HepG2 (cell line): Measurements from ENCODE around the gene EIF5A. TPM values are rescaled to one million over a fixed set of nuclear protein-coding genes. Genes with fewer than 3 reads are reported as not detected.

Experiments used
- CHD4 ChIP-seq: fragments of 200-600 bp; sonication (generic); IDR thresholded peaks from 2 replicates; pipeline ENCODE4 v1.7.0; 2017; ENCODE audit warnings: mild to moderate bottlenecking, low read length, borderline replicate concordance
- KAT2B ChIP-seq: fragments of 150-350 bp; IDR thresholded peaks from 2 replicates; pipeline ENCODE4 v1.6.1; 2014; ENCODE audit warnings: low read depth, low read length, borderline replicate concordance
- ZNF296 ChIP-seq: sonication (generic); formaldehyde crosslinking; conservative IDR thresholded peaks from 2 replicates; pipeline ENCODE4 v1.5.0; 2020; ENCODE audit warnings: mild to moderate bottlenecking, missing genetic modification reagents
- ZNF335 ChIP-seq: sonication (generic); formaldehyde crosslinking; IDR thresholded peaks from 2 replicates; pipeline ENCODE4 v1.4.0; 2020; ENCODE audit warnings: missing genetic modification reagents
- ZNF496 ChIP-seq: sonication (generic); formaldehyde crosslinking; IDR thresholded peaks from 2 replicates; pipeline ENCODE4 v1.8.1; 2023; ENCODE audit warnings: mild to moderate bottlenecking, moderate library complexity, missing genetic modification reagents; ENCODE audit not compliant: insufficient replicate concordance
- ZNF619 ChIP-seq: sonication (generic); formaldehyde crosslinking; IDR thresholded peaks from 2 replicates; pipeline ENCODE4 v1.4.0; 2020; ENCODE audit warnings: mild to moderate bottlenecking, missing genetic modification reagents
- polyA plus RNA-seq, 8 experiments: library from polyadenylated mRNA; depleted of rRNA in 3 of 8; stranded (reverse) in 7 of 8; unstranded in 1 of 8; fragments of >200 nt; fragmentation: Illumina TruSeq in 4 of 8; extraction: Trizol in 4 of 8; gene quantifications; 2 replicates each; pipeline versions ENCODE4 v1.2.1 to v1.2.3, GENCODE V29; 2011 to 2016; ENCODE audit warnings: low read depth in 4 of 8, missing spikeins in 1 of 8, mixed read lengths in 1 of 8; ENCODE audit not compliant: insufficient read depth in 1 of 8
- total RNA-seq, 5 experiments: library from RNA; depleted of rRNA; stranded (reverse); fragments of >200 nt; fragmentation: Illumina TruSeq; extraction: Trizol; gene quantifications; 2 replicates each; pipeline ENCODE4 v1.2.3, GENCODE V29; 2016; ENCODE audit warnings: low read depth in 1 of 5
- TF ChIP-seq, protein P1 (sequence below): sonication (generic); formaldehyde crosslinking; IDR thresholded peaks from 2 replicates; pipeline ENCODE4 v1.4.0; 2020; ENCODE audit warnings: mild to moderate bottlenecking, missing genetic modification reagents
- TF ChIP-seq, protein P2 (sequence below): sonication (generic); formaldehyde crosslinking; IDR thresholded peaks from 2 replicates; pipeline ENCODE4 v1.4.0; 2020; ENCODE audit warnings: missing genetic modification reagents
- TF ChIP-seq, protein P3 (sequence below): sonication (generic); formaldehyde crosslinking; IDR thresholded peaks from 2 replicates; pipeline ENCODE4 v1.4.0; 2020; ENCODE audit warnings: mild to moderate bottlenecking, missing genetic modification reagents
- TF ChIP-seq, protein P4 (sequence below): sonication (generic); formaldehyde crosslinking; IDR thresholded peaks from 2 replicates; pipeline ENCODE4 v1.5.1; 2020; ENCODE audit warnings: missing genetic modification reagents, mild to moderate bottlenecking, borderline replicate concordance

The EIF5A gene
- total and polyA plus RNA-seq, 2 of the 13 experiments (the other 11 are each of a cell fraction or from before 2014, with no cell fraction given), result 319 to 337 TPM

DNA sequence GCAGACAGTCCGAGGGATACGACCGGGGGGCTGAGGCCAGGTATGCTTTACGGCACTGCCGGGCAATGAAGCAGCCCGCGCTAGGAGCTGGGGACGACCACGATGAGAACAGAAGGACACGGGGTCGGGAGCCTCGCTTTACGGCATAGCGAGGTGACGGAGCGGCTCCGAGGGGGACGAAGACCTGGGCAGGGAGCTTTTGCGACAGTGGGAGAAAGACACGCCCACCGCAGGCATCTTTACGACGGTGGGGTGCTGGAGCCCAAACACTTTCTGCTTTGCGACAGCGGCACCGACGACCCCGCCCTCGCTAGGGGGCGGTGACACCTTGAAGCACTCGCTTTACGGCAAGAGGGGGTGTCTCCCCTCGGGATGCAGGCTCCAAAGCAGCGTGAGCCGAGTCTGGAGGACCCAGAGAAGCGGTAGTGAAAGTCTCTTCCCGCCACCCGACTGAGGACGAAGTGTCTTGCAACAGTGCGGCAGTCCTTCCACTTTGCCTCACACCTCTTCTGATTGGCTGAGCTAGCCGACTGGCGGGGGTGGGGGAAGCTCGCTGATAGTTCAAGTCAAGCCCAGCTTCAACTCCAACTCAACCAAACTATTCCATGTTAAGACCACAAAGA is 22.1 kb downstream of the EIF5A start (continued):
- TF ChIP-seq, protein P1, sequence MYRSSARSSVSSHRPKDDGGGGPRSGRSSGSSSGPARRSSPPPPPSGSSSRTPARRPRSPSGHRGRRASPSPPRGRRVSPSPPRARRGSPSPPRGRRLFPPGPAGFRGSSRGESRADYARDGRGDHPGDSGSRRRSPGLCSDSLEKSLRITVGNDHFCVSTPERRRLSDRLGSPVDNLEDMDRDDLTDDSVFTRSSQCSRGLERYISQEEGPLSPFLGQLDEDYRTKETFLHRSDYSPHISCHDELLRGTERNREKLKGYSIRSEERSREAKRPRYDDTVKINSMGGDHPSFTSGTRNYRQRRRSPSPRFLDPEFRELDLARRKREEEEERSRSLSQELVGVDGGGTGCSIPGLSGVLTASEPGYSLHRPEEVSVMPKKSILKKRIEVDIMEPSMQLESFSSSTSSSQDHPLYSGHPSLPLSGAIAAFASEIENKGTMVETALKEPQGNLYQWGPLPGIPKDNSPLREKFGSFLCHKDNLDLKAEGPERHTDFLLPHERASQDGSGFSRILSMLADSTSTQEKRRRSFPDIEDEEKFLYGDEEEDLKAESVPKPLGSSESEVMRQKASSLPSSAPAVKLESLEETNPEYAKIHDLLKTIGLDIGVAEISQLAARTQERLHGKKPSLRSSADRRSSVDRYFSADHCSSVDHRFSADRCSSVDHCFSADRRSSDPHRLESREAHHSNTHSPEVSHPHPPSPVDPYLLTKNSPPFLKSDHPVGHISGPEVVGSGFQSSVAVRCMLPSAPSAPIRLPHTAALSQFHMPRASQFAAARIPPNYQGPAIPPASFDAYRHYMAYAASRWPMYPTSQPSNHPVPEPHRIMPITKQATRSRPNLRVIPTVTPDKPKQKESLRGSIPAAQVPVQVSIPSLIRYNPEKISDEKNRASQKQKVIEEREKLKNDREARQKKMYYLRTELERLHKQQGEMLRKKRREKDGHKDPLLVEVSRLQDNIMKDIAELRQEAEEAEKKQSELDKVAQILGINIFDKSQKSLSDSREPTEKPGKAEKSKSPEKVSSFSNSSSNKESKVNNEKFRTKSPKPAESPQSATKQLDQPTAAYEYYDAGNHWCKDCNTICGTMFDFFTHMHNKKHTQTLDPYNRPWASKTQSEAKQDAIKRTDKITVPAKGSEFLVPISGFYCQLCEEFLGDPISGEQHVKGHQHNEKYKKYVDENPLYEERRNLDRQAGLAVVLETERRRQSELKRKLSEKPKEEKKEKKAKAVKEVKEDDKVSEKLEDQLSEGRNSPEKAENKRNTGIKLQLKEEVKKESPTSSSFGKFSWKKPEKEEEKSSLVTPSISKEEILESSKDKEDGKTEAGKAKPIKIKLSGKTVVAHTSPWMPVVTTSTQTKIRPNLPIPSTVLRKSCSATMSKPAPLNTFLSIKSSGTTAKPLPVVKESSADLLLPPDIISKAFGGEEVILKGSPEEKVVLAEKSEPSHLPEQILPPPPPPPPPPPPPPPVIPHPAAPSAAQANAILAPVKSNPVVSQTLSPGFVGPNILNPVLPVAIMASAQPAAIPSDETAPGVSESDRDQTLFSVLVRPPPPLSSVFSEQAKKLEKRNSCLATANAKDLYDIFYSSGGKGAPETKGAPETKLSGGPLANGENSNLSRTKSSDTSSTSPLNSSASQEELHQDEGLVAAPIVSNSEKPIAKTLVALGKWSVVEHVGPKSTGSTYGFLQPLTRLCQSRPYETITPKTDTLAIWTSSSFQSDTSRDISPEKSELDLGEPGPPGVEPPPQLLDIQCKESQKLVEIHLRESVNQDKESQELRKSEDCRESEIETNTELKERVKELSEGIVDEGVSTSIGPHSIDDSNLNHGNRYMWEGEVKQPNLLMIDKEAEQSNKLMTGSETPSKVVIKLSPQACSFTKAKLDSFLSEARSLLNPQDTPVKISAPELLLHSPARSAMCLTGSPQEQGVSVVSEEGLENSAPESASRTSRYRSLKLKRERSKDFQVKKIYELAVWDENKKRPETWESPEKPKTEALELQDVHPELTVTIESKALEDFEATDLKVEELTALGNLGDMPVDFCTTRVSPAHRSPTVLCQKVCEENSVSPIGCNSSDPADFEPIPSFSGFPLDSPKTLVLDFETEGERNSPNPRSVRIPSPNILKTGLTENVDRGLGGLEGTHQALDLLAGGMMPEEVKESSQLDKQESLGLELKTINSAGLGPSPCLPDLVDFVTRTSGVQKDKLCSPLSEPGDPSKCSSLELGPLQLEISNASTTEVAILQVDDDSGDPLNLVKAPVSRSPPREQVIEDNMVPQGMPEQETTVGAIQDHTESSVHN, result no peak
- TF ChIP-seq KAT2B (no peak), ZNF496 (CRISPR knock-in tag) (no peak), ZNF335 (CRISPR knock-in tag) (no peak), ZNF296 (no peak), ZNF619 (CRISPR knock-in tag) (peak; percentile 78; the same call in 1 of the 2 replicates), CHD4 (no peak)
- TF ChIP-seq, protein P2, sequence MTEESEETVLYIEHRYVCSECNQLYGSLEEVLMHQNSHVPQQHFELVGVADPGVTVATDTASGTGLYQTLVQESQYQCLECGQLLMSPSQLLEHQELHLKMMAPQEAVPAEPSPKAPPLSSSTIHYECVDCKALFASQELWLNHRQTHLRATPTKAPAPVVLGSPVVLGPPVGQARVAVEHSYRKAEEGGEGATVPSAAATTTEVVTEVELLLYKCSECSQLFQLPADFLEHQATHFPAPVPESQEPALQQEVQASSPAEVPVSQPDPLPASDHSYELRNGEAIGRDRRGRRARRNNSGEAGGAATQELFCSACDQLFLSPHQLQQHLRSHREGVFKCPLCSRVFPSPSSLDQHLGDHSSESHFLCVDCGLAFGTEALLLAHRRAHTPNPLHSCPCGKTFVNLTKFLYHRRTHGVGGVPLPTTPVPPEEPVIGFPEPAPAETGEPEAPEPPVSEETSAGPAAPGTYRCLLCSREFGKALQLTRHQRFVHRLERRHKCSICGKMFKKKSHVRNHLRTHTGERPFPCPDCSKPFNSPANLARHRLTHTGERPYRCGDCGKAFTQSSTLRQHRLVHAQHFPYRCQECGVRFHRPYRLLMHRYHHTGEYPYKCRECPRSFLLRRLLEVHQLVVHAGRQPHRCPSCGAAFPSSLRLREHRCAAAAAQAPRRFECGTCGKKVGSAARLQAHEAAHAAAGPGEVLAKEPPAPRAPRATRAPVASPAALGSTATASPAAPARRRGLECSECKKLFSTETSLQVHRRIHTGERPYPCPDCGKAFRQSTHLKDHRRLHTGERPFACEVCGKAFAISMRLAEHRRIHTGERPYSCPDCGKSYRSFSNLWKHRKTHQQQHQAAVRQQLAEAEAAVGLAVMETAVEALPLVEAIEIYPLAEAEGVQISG (CRISPR knock-in tag), result peak; percentile 94
- TF ChIP-seq, protein P3, sequence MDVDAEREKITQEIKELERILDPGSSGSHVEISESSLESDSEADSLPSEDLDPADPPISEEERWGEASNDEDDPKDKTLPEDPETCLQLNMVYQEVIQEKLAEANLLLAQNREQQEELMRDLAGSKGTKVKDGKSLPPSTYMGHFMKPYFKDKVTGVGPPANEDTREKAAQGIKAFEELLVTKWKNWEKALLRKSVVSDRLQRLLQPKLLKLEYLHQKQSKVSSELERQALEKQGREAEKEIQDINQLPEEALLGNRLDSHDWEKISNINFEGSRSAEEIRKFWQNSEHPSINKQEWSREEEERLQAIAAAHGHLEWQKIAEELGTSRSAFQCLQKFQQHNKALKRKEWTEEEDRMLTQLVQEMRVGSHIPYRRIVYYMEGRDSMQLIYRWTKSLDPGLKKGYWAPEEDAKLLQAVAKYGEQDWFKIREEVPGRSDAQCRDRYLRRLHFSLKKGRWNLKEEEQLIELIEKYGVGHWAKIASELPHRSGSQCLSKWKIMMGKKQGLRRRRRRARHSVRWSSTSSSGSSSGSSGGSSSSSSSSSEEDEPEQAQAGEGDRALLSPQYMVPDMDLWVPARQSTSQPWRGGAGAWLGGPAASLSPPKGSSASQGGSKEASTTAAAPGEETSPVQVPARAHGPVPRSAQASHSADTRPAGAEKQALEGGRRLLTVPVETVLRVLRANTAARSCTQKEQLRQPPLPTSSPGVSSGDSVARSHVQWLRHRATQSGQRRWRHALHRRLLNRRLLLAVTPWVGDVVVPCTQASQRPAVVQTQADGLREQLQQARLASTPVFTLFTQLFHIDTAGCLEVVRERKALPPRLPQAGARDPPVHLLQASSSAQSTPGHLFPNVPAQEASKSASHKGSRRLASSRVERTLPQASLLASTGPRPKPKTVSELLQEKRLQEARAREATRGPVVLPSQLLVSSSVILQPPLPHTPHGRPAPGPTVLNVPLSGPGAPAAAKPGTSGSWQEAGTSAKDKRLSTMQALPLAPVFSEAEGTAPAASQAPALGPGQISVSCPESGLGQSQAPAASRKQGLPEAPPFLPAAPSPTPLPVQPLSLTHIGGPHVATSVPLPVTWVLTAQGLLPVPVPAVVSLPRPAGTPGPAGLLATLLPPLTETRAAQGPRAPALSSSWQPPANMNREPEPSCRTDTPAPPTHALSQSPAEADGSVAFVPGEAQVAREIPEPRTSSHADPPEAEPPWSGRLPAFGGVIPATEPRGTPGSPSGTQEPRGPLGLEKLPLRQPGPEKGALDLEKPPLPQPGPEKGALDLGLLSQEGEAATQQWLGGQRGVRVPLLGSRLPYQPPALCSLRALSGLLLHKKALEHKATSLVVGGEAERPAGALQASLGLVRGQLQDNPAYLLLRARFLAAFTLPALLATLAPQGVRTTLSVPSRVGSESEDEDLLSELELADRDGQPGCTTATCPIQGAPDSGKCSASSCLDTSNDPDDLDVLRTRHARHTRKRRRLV (CRISPR knock-in tag), result no peak
- TF ChIP-seq, protein P4, sequence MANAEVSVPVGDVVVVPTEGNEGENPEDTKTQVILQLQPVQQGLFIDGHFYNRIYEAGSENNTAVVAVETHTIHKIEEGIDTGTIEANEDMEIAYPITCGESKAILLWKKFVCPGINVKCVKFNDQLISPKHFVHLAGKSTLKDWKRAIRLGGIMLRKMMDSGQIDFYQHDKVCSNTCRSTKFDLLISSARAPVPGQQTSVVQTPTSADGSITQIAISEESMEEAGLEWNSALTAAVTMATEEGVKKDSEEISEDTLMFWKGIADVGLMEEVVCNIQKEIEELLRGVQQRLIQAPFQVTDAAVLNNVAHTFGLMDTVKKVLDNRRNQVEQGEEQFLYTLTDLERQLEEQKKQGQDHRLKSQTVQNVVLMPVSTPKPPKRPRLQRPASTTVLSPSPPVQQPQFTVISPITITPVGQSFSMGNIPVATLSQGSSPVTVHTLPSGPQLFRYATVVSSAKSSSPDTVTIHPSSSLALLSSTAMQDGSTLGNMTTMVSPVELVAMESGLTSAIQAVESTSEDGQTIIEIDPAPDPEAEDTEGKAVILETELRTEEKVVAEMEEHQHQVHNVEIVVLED (CRISPR knock-in tag), result peak; percentile 86
